ENCODE results near the gene PLA2G12B. TPM values are rescaled to one million over a fixed set of nuclear protein-coding genes. Genes with fewer than 3 reads are reported as not detected.
"Not testable (repeated sequence)": the region's sequence is repeated elsewhere in the genome, so short reads cannot be mapped to it uniquely, and the experiment has no call there.

PLA2G12B gene, protein sequence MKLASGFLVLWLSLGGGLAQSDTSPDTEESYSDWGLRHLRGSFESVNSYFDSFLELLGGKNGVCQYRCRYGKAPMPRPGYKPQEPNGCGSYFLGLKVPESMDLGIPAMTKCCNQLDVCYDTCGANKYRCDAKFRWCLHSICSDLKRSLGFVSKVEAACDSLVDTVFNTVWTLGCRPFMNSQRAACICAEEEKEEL
- 0.09 and 0.17 TPM in 2 replicates for total RNA-seq

DNA sequence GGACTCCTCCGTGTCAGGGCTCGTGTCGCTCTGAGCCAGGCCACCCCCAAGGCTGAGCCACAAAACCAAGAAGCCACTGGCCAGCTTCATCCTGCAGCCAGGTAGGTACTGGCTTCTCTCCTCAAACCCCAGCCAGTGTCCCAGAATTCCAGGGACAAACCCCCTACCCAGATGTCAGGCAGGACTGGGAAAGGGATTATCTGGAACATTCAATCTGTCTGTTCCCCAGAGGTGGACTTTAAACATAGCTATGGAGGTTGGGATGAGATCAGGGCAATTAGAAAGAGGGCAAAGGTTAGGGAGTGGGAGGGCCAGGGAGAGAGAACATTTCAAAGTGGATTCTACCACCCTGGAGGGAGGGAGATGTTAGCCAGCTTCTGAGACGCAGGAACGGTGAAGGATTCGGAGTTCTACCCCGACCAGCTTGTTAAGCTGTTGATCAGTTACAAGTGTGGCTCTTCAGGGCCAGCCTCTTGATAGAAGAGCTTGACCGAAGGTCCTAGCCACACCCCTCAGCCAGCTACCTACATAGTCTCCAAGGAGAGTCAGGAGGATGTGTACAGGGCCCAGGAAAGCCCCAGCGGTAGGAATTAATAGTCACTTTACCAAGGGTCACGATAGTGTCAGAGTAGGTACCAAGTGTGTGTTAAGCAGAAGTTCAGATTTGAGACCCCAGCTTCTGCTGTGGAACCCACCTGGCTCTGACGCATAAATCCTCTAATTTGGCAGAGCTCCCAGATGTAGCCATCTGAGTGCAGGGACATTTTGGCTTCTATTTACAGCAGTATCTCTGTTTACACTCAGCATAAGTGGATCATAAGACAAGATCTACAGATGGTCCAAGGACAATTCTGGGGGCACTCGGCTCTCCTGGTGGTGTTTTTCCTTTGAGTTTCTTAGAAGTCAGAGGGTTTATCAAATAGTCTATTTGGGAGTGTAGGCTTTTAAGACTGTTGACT is at the start of gene PLA2G12B:
TSS of gene PLA2G12B (minus strand) at position 211 of the 959 bp plus-strand sequence. CDS start at position 90, 121 bp downstream.
- DNase-seq = no peak

DNA sequence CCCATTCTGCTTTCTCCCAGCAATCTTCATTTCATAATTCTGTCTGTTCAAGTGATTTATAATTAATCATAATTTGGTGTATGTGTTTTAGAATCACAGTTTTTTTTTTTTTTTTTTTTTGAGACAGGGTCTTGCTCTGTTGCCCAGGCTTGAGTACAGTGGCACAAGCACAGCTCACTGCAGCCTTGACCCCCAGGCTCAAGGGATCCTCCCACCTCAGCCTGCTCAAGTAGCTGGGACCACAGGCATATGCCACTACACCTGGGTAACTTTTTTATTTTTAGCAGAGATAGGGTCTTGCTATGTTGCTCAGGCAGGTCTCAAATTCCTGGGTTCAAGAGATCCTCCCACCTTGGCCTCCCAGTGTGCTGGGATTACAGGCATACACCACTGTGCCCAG is 49.2 kb upstream of the PLA2G12B start:
- DNase-seq = no peak

DNA sequence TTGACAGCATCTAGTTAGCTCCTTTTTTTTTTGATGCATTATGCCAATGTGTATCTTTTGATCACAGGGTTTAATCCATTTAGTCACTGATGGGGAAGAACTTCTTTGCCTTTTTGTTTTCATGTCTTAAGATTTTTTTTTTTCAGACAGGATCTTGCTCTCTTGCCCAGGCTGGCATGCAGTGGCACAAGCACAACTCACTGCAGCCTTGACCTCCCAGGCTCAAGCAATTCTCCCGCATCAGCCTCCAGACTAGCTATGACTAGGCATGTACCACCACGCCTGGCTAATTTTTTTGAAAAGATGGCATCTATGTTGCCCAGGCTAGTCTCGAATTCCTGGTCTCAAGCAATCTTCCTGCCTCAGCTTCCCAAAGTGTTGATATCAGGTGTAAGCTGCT is 46.4 kb upstream of the PLA2G12B start:
- no peak for DNase-seq

DNA sequence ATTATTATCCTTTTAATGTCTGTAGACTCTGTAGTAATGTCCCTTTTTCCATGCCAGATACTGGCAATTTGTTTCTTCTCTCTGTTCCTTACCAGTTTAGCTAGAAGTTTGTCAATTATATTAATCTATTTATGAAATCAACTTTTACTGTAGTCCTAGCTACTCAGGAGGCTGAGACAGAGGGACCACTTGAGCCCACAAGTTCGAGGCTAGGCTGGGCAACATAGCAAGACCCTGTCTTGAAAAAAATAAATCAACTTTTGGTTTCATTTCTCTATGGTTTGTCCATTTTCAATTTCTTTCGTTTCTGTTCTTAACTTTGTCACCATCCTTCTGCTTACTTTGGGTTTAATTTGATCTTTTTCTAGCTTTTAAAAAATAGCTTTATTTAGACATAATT is 42.5 kb upstream of the PLA2G12B start:
- DNase-seq = no peak

DNA sequence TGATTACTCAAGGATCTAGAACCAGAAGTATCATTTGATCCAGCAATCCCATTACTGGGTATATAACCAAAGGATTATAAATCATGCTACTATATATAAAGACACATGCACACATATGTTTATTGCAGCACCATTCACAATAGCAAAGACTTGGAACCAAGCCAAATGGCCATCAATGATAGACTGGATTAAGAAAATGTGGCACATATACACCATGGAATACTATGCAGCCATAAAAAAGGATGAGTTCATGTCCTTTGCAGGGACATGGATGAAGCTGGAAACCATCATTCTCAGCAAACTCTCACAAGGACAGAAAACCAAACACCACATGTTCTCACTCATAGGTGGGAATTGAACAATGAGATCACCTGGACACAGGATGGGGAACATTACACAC is 40.9 kb upstream of the PLA2G12B start:
- not testable (repeated sequence) for DNase-seq

DNA sequence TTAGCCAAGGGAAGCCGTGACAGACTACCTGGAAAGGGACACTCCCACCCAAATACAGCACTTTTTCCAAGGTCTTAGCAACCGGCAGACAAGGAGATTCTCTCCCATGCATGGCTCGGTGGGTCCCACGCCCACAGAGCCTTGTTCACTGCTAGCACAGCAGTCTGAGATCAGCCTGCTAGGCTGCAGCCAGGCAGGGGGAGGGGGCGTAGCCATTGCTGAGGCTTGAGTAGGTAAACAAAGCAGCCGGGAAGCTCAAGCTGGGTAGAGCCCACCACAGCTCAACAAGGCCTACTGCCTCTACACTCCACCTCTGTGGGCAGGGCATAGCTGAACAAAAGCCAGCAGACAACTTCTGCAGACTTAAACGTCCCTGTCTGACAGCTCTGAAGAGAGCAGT is 35.2 kb upstream of the PLA2G12B start:
- DNase-seq = not testable (repeated sequence)

DNA sequence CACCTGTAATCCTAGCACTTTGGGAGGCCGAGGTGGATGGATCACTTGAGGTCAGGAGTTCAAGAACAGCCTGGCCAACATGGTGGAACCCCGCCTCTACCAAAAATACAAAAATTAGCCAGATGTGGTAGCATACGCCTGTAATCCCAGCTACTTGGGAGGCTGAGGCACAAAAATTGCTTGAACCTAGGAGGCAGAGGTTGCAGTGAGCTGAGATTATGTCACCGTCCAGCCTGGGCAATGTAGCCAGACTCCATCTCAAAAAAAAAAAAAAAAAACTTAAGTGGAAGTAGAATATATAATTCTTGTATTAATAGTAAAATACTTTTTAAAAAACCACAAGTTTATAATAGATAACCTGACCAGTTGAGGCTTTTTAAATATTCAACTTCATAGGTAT is 30.0 kb upstream of the PLA2G12B start:
- DNase-seq = not testable (repeated sequence)

DNA sequence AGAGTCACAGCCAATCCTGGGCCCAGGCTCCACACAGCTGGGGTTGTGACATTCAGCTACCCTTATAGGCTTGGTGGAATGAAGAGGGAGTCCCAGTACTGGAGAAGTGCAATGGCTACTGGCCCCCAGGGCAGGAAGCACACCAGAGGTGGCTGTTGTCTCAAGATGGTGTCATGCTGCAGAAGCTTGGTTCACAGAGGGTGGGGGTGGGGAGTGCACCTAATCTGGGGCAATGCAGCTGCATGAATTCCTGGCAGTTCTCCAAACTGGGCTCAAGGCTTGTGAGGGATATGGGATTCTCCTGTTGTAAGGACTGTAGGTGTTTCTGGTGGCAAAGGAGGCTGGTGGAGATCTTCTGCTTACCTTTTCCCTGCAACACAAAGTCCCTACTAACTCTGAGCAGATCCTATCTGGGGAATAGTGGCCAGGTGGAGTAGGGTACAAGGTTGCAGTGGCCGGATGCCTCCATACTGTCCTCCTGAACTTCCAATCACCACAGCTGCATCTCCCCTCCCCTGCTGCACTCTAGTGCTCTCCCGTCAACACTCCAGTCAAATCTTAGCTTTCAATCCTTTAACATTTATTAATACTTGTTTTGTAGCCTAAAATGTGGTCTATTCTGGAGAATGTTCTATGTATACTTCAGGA is 27.4 kb upstream of the PLA2G12B start:
- no peak for DNase-seq

DNA sequence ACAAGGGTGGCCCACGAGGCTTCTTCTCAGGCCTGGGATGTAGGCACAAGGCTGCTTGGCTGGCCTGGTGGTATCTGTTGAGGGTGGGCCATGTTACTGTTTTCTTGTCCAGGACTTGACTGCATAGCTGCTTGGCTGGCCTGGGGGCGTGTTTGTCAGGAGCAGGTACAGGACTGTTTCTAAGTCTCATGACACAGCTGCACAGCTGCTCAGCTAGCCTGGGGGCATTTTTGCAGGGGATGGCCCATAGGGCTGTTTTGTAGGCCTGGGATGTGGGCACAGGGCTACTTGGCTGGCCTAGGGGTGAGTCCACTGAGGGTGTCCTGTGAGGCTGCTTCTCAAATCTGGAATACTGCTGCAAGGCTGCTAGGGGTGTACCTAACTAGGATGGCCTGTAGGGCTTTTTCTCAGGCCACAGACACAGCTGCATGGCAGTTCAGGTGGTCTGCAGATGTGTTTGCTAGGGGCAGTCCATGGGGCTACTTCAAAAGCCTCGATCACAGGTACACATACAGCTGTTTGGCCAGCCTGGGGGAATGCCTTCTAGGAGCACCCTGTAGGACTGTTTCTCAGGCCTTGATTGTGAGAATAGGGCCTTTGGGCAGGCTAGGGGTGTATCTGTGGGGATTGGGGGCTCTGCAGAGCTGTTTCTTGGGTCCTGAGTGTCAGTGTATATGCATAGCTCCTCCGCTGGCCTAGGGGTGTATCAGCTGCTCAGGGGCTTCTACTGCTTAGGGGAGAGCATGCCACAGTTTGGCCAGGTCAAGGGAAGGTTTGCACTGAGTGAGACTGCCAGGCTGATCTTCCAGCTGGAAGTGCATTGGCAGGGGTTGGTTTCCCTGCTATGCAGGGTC is 26.6 kb upstream of the PLA2G12B start:
- DNase-seq = no peak

DNA sequence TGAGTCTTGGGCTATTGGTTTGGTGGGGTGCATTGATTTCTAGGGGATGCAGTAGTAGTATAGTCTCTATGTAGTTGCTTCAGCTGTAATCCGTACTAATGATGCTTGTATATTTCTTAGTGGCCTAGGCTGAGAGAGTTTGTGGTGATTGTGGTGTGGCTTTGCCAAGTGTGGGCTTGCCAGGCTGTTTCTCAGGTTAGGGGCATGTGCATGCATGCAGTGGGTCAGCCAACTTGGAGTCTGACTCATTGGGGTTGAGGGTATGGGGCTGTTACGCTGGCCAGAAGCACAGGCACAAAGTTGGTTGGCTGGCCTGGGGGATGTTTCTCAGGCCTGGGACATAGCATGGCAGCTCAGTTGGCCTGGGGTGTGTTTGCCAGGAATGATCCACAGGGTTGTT is 25.7 kb upstream of the PLA2G12B start:
- DNase-seq = no peak

DNA sequence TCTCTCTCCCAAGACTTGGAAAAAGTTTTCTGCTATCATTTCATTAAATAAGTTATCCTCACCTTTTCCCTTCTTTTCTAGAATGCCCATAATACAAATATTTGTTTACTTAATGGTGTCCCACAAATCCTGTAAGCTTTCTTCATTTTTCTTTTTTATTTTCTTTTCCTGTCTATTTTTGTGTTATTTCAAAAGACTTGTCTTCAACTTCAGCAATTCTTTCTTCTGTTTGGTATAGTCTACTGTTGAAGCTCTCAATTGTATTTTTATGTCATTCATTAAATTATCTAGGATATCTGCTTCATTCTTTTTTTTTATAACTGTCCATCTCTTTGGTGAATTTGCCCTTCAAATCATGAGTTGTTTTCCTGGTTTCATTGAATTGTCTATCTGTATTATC is 25.1 kb upstream of the PLA2G12B start:
- DNase-seq = no peak

DNA sequence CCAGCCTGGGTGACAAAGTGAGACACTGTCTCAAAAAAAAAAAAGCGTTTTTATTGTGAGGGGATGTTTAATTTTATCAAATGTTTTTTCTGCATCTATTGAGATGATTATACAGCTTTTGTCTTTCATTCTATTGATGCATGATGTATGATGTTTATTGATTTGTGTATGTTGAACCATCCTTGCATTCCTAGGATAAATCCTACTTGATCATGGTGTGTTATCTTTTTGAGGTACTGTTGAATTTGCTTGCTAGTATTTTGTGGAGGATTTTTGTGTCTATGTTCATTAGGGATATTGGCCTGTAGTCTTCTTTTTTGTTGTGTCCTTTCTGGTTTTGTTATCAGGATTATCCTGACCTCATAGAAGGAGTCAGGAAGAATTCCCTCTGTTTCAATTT is 22.3 kb upstream of the PLA2G12B start:
- no peak for DNase-seq

DNA sequence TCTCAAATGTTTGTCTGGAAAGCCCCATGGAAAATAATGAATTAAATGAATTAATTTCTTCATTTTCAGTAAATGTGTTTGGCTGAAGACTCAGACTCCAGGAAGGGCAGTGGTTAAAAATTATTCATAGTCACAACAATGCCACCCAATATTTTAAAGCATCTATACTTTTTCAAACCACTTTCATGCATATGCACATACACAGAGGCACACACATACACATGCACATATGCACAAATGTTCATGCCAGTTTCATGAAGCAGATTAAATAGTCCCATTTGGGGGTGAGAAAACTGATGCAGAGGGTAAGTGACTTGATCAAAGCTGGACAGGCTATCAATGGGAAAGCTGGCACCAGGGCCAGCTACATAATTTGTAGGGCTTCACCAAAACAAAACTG is 1.4 kb upstream of the PLA2G12B start:
- DNase-seq = no peak

DNA sequence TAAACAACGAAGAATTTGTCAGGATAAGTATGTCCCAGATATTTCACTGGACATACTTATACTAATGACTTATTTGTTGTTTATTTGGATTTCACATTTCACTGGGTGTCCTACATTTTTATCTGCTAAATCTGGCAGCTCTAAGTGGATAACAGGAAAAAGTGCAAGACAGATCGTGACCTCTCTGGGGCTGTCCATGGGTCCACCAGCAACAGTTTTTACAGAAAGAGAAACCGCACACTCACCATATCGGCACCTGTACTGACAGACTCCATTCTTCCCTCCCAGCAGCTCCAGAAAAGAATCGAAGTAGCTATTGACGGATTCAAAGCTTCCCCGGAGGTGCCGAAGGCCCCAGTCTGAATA is 393 bp downstream of the PLA2G12B start:
- DNase-seq = no peak

DNA sequence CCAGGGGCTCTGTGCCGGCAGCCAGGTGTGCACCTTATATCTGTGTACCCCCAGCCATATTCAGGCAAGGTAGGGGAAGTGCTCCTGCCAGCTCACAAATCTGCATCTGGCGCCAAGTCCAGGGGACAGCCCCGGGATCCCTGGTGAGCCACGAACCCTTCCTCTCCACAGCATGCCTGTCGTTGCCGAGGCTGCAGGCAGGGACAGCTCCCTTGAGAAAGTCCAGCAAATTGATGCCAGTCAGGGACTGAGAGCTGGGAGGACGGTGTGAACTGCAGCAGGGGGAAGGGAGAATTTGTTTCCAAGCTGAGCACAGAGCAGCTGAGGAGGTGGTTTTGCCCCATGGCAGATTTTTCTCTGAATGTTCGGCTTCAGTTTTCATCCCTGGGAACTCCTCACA is 919 bp downstream of the PLA2G12B start:
- DNase-seq = peak; percentile 2

DNA sequence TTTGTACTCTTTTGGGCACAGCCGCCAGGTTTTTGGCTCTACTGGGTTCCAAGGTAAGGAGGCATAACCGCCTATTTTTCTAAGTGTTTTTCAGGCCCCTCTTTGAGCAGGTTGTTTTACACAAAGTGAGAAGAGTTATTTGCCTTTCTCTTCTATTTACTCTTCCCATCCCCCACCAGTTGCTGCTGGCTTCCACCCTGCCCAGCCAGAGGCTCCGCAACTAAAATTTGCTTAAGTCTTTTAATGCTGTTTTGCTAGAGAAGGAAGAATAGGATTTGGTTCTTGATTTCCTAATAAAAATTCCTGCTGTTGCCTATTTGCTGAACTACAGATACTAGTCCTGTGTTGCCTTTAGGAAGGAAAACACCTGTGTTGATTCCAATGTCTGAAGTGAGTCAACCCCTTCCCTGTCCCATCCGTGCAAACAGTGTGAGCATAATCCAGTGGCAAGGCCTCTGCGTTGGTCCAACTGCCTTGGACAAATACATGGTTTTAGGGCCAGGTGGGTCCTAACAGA is 1.9 kb downstream of the PLA2G12B start:
- no peak for DNase-seq

DNA sequence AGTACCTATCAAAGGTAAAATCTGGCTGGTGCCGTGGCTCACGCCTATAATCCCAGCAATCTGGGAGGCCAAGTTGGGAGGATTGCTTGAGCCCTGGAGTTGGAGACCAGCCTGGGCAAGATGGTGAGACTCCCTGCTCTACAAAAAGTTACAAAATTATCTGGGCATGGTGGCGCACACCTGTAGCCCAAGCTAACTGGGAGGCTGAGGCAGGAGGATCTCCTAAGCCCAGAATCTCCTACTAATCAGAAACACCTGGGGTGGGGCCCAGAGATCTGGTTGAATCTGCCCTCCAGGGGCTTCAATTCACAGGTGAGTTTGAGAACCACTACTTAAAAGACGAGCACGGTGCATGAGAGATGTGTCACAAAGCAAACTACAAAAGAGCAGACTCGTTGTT is 2.4 kb downstream of the PLA2G12B start:
- DNase-seq = no peak

DNA sequence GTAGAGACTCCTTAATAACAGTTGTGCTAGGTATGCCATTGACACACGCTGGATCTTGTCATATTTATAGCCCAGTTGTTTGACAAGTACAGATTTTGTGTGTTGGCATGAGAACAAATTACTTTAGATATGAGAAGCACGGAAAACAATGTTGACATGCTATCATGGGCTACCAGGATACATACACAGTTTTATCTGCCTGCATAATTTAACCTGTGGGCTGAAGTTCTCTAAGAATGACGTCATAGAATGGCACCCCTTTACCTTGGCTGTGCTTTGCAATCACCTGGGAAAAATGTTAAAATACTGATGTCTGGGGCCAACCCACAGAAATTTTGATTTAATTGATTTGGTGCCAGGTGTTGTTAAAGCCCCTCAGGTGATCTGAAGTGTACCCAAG is 2.8 kb downstream of the PLA2G12B start:
- DNase-seq = no peak

DNA sequence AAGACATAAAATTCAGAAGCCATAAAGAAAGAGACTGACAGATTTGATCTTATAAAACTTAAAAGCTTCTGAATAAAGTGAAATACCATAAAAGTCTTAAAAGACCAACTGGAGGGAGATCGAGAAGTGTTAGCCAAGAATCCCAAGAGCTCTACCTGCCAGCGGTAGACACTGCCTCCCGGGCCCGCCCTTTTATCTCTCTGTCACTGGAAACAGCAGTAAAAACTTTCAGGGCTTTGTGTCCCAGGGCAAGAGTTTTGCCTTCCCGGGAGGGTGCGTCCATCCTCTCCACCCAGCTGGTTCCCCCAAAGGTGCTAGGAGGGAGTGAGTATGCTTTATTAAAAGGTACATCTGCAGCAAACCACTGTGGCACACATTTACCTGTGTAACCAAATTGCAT is 5.8 kb downstream of the PLA2G12B start:
- DNase-seq = no peak

DNA sequence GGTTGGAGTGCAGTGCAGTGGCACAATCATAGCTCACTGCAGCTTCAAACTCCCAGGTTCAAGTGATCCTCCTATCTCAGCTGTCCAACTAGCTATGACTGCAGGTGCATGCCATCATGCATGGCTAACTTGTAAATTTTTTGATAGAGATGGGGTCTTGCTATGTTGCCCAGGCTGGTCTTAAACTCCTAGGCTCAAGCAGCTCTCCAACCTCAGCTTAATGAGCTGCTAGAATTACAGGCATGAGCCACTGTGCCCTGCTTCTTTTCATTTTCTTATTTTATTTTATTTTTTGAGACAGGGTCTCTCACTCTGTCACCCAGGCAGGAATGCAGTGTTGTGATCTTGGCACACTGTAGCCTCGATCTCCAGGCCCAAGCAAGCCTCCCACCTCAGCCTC is 7.6 kb downstream of the PLA2G12B start:
- no peak for DNase-seq

DNA sequence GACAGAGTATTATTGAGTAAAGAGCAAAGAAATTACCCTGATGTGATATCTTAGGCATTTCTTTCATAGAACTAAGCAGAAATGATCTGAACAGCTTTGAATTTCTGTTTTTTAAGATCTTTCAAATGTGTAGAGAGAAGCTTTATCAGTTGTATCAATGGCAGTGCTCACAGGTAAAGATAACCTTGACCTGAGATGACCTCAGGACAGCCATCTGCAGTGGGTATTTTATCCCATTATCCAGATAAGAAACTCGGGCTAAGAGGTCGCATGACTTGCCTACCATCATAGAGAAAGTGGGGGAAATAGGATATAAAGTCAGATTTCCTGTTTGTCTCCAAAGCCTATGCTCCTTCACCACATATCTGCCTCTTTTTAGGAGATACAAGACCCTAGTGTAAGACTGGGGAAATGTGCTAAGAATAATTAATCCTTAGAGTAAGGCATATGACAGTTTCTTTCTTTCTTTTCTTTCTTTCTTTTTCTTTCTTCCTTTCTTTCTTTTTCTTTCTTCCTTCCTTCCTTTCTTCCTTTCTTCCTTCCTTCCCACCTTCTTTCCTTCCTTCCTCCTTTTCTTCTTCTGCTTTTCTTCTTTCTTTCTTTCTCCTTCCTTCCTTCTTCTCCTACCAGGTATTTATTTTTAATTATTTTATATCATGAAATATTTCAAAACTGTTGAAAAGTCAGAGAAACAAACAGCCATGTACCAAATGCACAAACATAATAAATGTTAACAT is 10.9 kb downstream of the PLA2G12B start:
- DNase-seq = no peak

DNA sequence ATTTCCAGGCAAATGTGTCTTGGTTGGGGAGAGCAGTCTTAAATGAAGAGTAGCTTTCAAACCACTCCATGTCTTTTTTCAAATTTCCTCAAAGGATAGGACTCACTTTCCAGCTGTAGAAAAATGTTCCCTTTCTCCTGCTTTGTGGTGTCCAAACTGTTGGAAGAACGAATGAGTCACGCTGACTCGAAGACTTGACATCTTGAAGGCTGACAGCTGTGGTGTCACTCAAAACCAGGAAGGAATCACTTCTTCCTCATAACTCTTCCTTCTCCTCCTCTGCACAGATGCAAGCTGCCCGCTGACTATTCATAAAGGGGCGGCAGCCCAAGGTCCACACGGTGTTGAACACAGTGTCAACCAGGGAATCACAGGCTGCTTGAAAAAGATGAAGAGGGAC is 19.2 kb downstream of the PLA2G12B start:
- no peak for DNase-seq
